K562 (cell line): ENCODE results near the gene CTIF. TPM values are rescaled to one million over a fixed set of nuclear protein-coding genes. Genes with fewer than 3 reads are reported as not detected.

ENCODE experiments used
- ATAC-seq: fragments of 200-7000 bp; cut with Tn5 transposase; 3 replicates; pipeline ENCODE4 v1.9.1; 2020; ENCODE audit warnings: moderate library complexity
- BruUV-seq: library from RNA; stranded (reverse); fragments of 400-500 nt; replicated peaks from 2 replicates; lab custom pipeline; 2021; lab: Mats Ljungman, UMichigan
- CTCF ChIA-PET: fragments of 300-600 bp; formaldehyde crosslinking; extraction: SDS; loops from one replicate; lab custom pipeline; 2021; ENCODE audit warnings: low intra/inter-chr PET ratio; lab: Yijun Ruan, JAX
- POLR2A ChIA-PET: fragments of 300-600, 350-650 bp; sonication (Branson Sonifier 250); formaldehyde crosslinking; extraction: SDS; loops from one replicate; lab custom pipeline; 2021; ENCODE audit warnings: antibody characterized with exemption, inconsistent platforms; lab: Yijun Ruan, JAX
- DNase-seq, 4 experiments: peaks; one replicate each; pipeline versions ENCODE4 v3.0.0 to v3.0.0-alpha.2; 2011 to 2018; ENCODE audit warnings: low spot score in 3 of 4, mixed read lengths in 3 of 4; ENCODE audit errors: extremely low read depth in 1 of 4
- FAIRE-seq: peaks from 2 replicates; lab custom pipeline; 2011; peaks lifted over from hg19 to GRCh38; lab: Jason Lieb, UNC
- H2AFZ ChIP-seq: 2 replicates; pipeline ENCODE4 v1.6.0; 2011; ENCODE audit warnings: low read depth, low read length, control low read depth, inconsistent platforms
- H3K27ac ChIP-seq: fragments of 200-600 bp; 3 replicates; pipeline ENCODE4 v1.8.0; 2011; ENCODE audit warnings: low read depth, mild to moderate bottlenecking, control low read depth, inconsistent platforms, low read length, moderate library complexity, mixed read lengths; ENCODE audit errors: extremely low read depth
- H3K27me3 ChIP-seq, 2 experiments: fragments of 300-600 bp in 1 of 2; 2 replicates in 1 of 2; 3 replicates in 1 of 2; pipeline versions ENCODE4 v1.6.0 to v1.8.0; 2011; ENCODE audit warnings: inconsistent platforms in 2 of 2, low read length in 2 of 2, mild to moderate bottlenecking in 1 of 2, mixed read lengths in 1 of 2, moderate library complexity in 1 of 2; ENCODE audit not compliant: control insufficient read depth in 2 of 2, insufficient read depth in 2 of 2
- H3K36me3 ChIP-seq: fragments of 300-600 bp; 3 replicates; pipeline ENCODE4 v1.8.0; 2011; ENCODE audit warnings: mild to moderate bottlenecking, low read length, inconsistent platforms; ENCODE audit not compliant: control insufficient read depth, insufficient read depth
- H3K4me1 ChIP-seq, 2 experiments: fragments of 200-600 bp in 1 of 2; replicated peaks in 1 of 2; 2 replicates in 1 of 2; 3 replicates in 1 of 2; pipeline versions ENCODE4 v1.5.1 to v1.8.0; 2011; ENCODE audit warnings: inconsistent platforms in 2 of 2, low read length in 2 of 2, mild to moderate bottlenecking in 1 of 2, mixed read lengths in 1 of 2, moderate library complexity in 1 of 2; ENCODE audit not compliant: control insufficient read depth in 2 of 2, insufficient read depth in 2 of 2
- H3K4me2 ChIP-seq: 2 replicates; pipeline ENCODE4 v1.6.1; 2011; ENCODE audit warnings: low read length, control low read depth, inconsistent platforms, mixed read lengths; ENCODE audit not compliant: insufficient read depth
- H3K4me3 ChIP-seq: fragments of 200-600 bp; sonication (generic), shearing (Covaris generic); 2 replicates; pipeline ENCODE4 v1.5.1; 2016; ENCODE audit warnings: control low read depth, inconsistent platforms
- H3K79me2 ChIP-seq: fragments of 200-600 bp; 3 replicates; pipeline ENCODE4 v1.8.0; 2011; ENCODE audit warnings: low read length, inconsistent platforms; ENCODE audit not compliant: control insufficient read depth, insufficient read depth
- H3K9ac ChIP-seq, 2 experiments: 2 replicates each; pipeline versions ENCODE4 v1.6.0 to v1.6.1; 2011; ENCODE audit warnings: low read depth in 2 of 2, low read length in 2 of 2, control low read depth in 1 of 2, inconsistent platforms in 1 of 2, mild to moderate bottlenecking in 1 of 2, mixed read lengths in 1 of 2; ENCODE audit not compliant: insufficient read depth in 1 of 2
- H3K9me1 ChIP-seq: one replicate; pipeline ENCODE4 v1.6.0; 2011; ENCODE audit warnings: inconsistent platforms, mild to moderate bottlenecking, low read length, moderate library complexity; ENCODE audit not compliant: control insufficient read depth, insufficient read depth
- H3K9me3 ChIP-seq: replicated peaks from 2 replicates; pipeline ENCODE4 v1.5.1; 2011; ENCODE audit warnings: low read depth, low read length, inconsistent platforms; ENCODE audit not compliant: control insufficient read depth, insufficient read depth
- H4K20me1 ChIP-seq: replicated peaks from 2 replicates; pipeline ENCODE4 v1.6.1; 2011; ENCODE audit warnings: low read length, inconsistent platforms, mixed read lengths; ENCODE audit not compliant: control insufficient read depth, insufficient read depth
- PCBP2 ChIP-seq: fragments of 200-400 bp; formaldehyde crosslinking; IDR thresholded peaks from 2 replicates; pipeline ENCODE4 v1.6.1; 2018; ENCODE audit warnings: low read length, low read depth, mild to moderate bottlenecking, moderate library complexity; ENCODE audit not compliant: poor library complexity, severe bottlenecking
- PRPF4 ChIP-seq: fragments of 200-400 bp; formaldehyde crosslinking; IDR thresholded peaks from one replicate; pipeline ENCODE4 v1.6.1; 2017; ENCODE audit warnings: low read length, low read depth, mild to moderate bottlenecking; ENCODE audit not compliant: insufficient read depth, poor library complexity, severe bottlenecking
- REST ChIP-seq, 2 experiments: fragments of 450-650 bp; formaldehyde crosslinking in 1 of 2; IDR thresholded peaks; 2 replicates each; pipeline versions ENCODE4 v1.4.0 to v1.6.1; 2014 to 2020; ENCODE audit warnings: mild to moderate bottlenecking in 2 of 2, borderline replicate concordance in 1 of 2, low read depth in 1 of 2
- SETDB1 ChIP-seq: IDR thresholded peaks from one replicate; pipeline ENCODE4 v1.6.1; 2012; ENCODE audit warnings: low read length, control low read depth, inconsistent platforms
- ZNF239 ChIP-seq: fragments of 250-450 bp; sonication (Bioruptor Pico); IDR thresholded peaks from 2 replicates; pipeline ENCODE4 v1.4.0; 2020; ENCODE audit warnings: mild to moderate bottlenecking
- WGBS: fragments of 100-300 bp; shearing (Covaris generic); methylation state at CpG from one replicate; pipeline ENCODE4 v1.1.6; 2016; ENCODE audit warnings: low coverage, mixed read lengths; ENCODE audit not compliant: insufficient coverage; ENCODE audit errors: missing lambda C conversion rate; 5-methylcytosine and 5-hydroxymethylcytosine counted together
- in situ Hi-C: fragments of 300-500 bp; cut with MboI; formaldehyde crosslinking; loops from 4 replicates; pipeline ENCODE4 v1.15.0; 2018; ENCODE audit warnings: inconsistent platforms, mixed read lengths
- intact Hi-C: fragments of 100-400 bp; cut with micrococcal nuclease; formaldehyde crosslinking; loops from 2 replicates; pipeline ENCODE4 v1.14.2; 2022
- polyA plus RNA-seq, 8 experiments: library from polyadenylated mRNA; depleted of rRNA in 4 of 8; stranded (reverse) in 5 of 8; unstranded in 3 of 8; fragments of >200 nt; fragmentation: Nextera tagmentation in 2 of 8; fragmentation: Illumina TruSeq in 1 of 8; extraction: Ambion mirVana in 2 of 8; extraction: Trizol in 1 of 8; gene quantifications; 2 replicates each; pipeline versions ENCODE4 v1.2.1 to v1.2.3, GENCODE V29; 2011 to 2014; ENCODE audit warnings: inconsistent platforms in 1 of 8, missing spikeins in 1 of 8
- total RNA-seq, 7 experiments: library from RNA; depleted of rRNA in 6 of 7; stranded (reverse); fragments of >200 nt in 6 of 7; fragmentation: Illumina TruSeq in 2 of 7; extraction: Trizol in 2 of 7; gene quantifications; 2 replicates each; pipeline versions ENCODE4 v1.2.1 to v1.2.3, GENCODE V29; 2011 to 2021; ENCODE audit warnings: low replicate concordance in 1 of 7

The CTIF gene
- total and polyA plus RNA-seq, 9 of the 15 experiments (the other 6 are each of a cell fraction or from before 2014, with no cell fraction given): 0.17 to 11.5 (median 2.2) TPM

- Histone ChIP-seq H3K9me3 (no peaks in the 10 kb centered on the region), H3K9me1 (no peaks in the 10 kb centered on the region), H3K4me2 (no peak overlapping the region), H3K4me3 (no peak overlapping the region), H3K9ac (no peak overlapping the region), H3K79me2 (no peaks in the 10 kb centered on the region), H2AFZ (no peak overlapping the region), H4K20me1 (no peaks in the 10 kb centered on the region), H3K4me1 (no peaks in the 10 kb centered on the region; a peak in 1 of 5 replicates), H3K27me3 (peaks cover 4 to 10% of the 10 kb centered on the region in 2 experiments; a peak in 4 of 5 replicates), H3K36me3 (no peaks in the 10 kb centered on the region), H3K27ac (no peak overlapping the region)
- TF ChIP-seq REST (IDR thresholded peaks at IDR 0.05; ENCODE audit: borderline replicate concordance): peak; percentile 88
- TF ChIP-seq REST (CRISPR knock-in tag; IDR thresholded peaks at IDR 0.05; ENCODE audit: low read depth): peak; percentile 85; the same call in 1 of the 2 replicates
- TF ChIP-seq SETDB1: no peak
- no peak for TF ChIP-seq PCBP2
- TF ChIP-seq ZNF239 (CRISPR knock-in tag): no peak
- TF ChIP-seq PRPF4: no peak
- POLR2A ChIA-PET: no interaction called here
- intact Hi-C loops: no loop called here
- in situ Hi-C loops: no loop called here
- 2% methylated on average over 4 of the region's 4 CpGs for WGBS
- CTCF ChIA-PET: no interaction called here
- DNase-seq (no peak), FAIRE-seq (no peak), ATAC-seq (no peak)
- BruUV-seq: no TSS peak
Observed at GRCh38 chr18:48527461-48527860, 11.4 kb upstream of the CTIF start.
